GM06990 (cell line): ENCODE results near the gene SMC3.

ENCODE experiments used
- DNase-seq: peaks from one replicate; pipeline ENCODE4 v3.0.0-alpha.2; 2011; ENCODE audit not compliant: insufficient read length; ENCODE audit errors: extremely low read depth
- H3K27me3 ChIP-seq: replicated peaks from 2 replicates; pipeline ENCODE4 v1.6.0; 2011; ENCODE audit warnings: low read length; ENCODE audit not compliant: control insufficient read depth, insufficient read depth
- H3K36me3 ChIP-seq: 2 replicates; pipeline ENCODE4 v1.5.1; 2011; ENCODE audit warnings: low read length; ENCODE audit not compliant: control insufficient read depth, insufficient read depth
- H3K4me3 ChIP-seq: replicated peaks from 2 replicates; pipeline ENCODE4 v1.5.1; 2011; ENCODE audit warnings: low read depth, mild to moderate bottlenecking, control low read depth, low read length
- TF ChIP-seq, protein P1 (sequence below): IDR thresholded peaks from 2 replicates; pipeline ENCODE4 v1.5.1; 2011; ENCODE audit warnings: low read length, control low read depth, mild to moderate bottlenecking, inconsistent platforms; ENCODE audit not compliant: insufficient read depth, poor library complexity, severe bottlenecking

SMC3 gene

DNA sequence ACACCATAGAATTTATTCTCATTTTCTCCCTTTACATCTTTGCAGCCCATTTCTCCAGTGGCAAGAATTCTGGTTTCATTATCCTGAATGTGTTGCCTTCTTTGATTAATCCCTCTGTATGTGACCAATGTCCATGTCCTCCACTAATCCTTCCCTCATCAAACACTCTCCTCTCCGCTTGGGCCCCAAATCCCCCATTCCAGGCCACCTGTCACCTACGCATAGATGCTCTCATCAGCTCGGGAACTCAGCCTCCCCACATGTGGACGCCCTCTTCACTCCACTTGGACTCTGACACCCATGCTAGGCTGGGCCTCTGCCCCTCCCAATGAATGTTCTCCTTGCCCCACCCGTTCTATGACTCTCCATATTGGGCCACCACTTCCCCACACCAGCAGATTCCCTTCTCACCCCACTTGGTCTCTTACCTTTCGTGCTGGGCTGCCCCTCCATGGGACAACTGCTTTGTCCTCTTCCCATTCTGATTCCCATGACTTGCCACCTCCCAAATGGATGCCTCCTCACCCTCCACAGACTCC lies 57.9 kb downstream of the SMC3 start:
- Histone ChIP-seq H3K27me3 (no peaks in the 10 kb centered on the region), H3K4me3 (no peak overlapping the region), H3K36me3 (no peaks in the 10 kb centered on the region)
- TF ChIP-seq, protein P1, sequence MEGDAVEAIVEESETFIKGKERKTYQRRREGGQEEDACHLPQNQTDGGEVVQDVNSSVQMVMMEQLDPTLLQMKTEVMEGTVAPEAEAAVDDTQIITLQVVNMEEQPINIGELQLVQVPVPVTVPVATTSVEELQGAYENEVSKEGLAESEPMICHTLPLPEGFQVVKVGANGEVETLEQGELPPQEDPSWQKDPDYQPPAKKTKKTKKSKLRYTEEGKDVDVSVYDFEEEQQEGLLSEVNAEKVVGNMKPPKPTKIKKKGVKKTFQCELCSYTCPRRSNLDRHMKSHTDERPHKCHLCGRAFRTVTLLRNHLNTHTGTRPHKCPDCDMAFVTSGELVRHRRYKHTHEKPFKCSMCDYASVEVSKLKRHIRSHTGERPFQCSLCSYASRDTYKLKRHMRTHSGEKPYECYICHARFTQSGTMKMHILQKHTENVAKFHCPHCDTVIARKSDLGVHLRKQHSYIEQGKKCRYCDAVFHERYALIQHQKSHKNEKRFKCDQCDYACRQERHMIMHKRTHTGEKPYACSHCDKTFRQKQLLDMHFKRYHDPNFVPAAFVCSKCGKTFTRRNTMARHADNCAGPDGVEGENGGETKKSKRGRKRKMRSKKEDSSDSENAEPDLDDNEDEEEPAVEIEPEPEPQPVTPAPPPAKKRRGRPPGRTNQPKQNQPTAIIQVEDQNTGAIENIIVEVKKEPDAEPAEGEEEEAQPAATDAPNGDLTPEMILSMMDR, result no peak
- no peak for DNase-seq

DNA sequence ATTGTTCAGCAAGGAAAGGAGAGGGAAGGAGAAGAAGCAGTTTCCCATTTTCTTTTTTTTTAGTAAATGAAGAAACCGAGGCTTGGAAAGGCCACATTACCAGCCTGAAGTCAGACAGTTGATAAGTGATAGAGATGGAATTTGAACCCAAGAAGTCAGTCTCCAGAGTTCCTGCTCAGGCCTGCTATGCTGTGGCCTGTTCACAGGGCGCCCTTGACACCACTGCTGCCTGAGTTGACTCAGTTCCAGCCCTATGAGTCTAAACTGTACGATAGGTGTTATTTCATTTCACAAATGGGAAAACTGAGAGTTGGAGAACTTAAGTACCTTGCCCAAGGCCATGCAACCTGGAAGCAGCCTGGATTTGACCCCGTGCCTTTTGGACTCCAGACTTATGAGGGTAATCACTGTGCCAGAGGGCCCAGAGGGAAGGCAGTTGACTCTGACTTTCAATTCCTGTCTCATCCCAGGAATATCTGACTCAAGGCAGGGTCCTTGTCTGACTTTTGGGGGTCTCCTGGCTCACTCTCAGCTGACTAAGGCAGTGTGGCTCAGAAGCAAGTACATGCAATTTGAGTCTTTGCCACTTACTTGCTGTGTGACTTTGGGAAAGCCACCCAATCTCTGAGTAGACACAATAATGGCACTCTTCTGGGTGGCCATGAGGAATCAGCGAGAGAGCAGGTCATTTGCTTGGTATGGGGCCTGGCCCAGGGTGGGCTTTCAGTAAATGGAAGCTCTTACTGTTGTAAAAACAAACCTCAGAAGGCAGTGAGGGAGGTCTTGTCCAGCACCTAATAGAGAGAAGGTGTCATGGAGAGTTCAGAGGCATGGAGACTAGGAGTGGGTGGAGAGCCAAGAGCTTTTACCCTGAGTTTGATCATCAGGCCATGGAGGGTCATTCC lies 58.7 kb downstream of the SMC3 start:
- Histone ChIP-seq H3K36me3 (no peaks in the 10 kb centered on the region), H3K4me3 (no peak overlapping the region), H3K27me3 (no peaks in the 10 kb centered on the region)
- DNase-seq, result no peak
- TF ChIP-seq, protein P1, result no peak

DNA sequence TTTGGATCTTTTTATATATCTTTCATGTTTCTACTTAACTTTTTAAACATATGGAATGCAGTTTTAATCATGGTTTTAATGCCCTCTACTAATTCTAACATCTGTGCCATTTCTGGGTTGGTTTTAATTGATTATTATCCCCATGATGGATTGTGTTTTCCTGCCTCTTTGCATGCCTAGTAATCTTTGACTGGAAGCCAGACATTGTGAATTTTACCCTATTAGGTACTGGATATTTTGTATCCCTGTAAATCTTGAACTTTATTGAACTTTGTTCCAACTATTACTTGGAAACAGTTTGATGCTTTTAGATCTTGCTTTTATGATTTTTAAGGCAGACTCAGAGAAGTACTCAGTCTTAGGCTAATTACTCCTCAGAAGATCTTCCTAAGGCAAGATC lies 60.7 kb downstream of the SMC3 start:
- TF ChIP-seq, protein P1, result no peak
- no peak overlapping the region for H3K4me3 ChIP-seq
- DNase-seq, result no peak

DNA sequence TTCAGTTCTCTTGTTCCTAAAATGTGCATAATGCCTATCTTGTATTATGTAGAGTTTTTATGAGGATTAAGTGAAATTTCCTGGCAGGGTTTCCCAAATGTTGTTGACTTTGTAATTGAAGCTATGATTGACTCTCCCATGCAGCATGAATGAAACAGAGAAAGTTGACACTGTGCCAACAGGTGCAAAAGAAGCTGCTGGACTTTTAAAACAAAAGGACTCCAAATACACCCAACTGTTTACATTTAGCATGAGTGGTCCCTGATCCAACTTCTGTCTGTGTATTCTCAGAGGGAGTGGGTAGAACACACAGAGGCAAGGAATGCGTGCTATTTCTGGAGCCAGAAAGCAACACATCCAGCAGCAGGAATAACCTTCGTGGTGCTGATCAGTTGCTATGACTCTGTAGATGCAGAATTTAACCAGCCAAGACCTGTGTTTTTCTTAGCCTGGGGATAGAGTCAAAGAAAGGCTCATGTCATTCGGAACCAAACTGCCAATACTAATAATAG lies 62.2 kb downstream of the SMC3 start:
- no peak for DNase-seq
- TF ChIP-seq, protein P1, result no peak
- Histone ChIP-seq H3K4me3 (no peak overlapping the region), H3K27me3 (no peaks in the 10 kb centered on the region; the same call in 1 of the 2 replicates), H3K36me3 (no peaks in the 10 kb centered on the region)

More for the DNA sequence above, 60.7 kb downstream of the SMC3 start:
- no peaks in the 10 kb centered on the region for H3K36me3 ChIP-seq
- no peaks in the 10 kb centered on the region for H3K27me3 ChIP-seq

DNA sequence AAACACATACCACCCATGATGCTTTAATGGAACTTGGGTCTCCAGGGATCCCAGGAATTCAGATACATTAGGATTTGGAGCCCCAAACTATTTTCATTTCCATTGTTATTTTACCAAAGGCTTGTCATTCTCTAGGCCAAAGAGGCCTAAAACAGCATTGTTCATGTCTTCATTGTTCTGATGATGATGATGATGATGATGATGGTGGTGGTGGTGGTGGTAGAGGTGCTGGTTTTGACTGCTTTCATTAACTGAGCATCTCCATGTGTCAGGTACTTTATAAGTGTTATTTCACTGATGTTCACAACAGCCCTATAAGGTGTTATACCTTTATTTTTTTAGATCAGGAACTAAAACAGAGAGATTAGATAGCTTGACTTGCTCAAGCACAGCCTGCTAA lies 64.4 kb downstream of the SMC3 start:
- no peak overlapping the region for H3K4me3 ChIP-seq
- no peaks in the 10 kb centered on the region; the same call in 1 of the 2 replicates for H3K27me3 ChIP-seq
- TF ChIP-seq, protein P1, result no peak
- H3K36me3 ChIP-seq, result no peaks in the 10 kb centered on the region
- DNase-seq, result no peak
